GM23248 (cell line): ENCODE measurements around the gene FRMPD4.

Experiments
- EZH2 ChIP-seq: fragments of 200-600 bp; sonication (generic); IDR thresholded peaks from 2 replicates; pipeline ENCODE4 v1.6.1; 2018; ENCODE audit warnings: antibody characterized with exemption, mild to moderate bottlenecking; ENCODE audit not compliant: insufficient read depth, poor library complexity, severe bottlenecking
- EZH2phosphoT487 ChIP-seq: fragments of 200-600 bp; sonication (generic); IDR thresholded peaks from 2 replicates; pipeline ENCODE4 v1.6.1; 2018; ENCODE audit warnings: antibody characterized with exemption, moderate library complexity, mild to moderate bottlenecking, low read depth; ENCODE audit not compliant: insufficient read depth

DNA sequence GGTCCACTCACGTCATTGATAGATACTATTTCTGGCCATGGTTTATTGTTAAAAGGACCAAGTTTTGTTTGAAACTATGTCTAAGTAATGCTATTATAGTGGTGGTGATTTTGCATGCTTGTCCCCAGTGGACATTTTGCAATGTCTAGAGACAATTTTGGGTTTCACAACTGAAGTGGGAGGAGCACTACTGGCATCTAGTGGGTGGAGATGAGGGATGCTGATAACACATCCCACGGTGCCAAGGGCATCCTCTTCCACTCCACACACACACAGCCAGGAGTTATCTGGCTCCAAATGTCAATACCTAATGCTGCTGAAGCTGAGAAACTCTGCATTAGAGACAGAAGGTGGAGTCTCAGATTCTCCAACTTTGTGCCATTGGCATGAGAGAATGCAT lies 131.2 kb downstream of the FRMPD4 start:
- TF ChIP-seq EZH2, result no peak
- no peak for TF ChIP-seq EZH2phosphoT487
